ENCODE results near the gene KCTD8. TPM values are rescaled to one million over a fixed set of nuclear protein-coding genes. Genes with fewer than 3 reads are reported as not detected.
"Not testable (repeated sequence)": the region's sequence is repeated elsewhere in the genome, so short reads cannot be mapped to it uniquely, and the experiment has no call there.

KCTD8 gene
- polyA plus RNA-seq, 1 donor from 2014 or later, result not detected

DNA sequence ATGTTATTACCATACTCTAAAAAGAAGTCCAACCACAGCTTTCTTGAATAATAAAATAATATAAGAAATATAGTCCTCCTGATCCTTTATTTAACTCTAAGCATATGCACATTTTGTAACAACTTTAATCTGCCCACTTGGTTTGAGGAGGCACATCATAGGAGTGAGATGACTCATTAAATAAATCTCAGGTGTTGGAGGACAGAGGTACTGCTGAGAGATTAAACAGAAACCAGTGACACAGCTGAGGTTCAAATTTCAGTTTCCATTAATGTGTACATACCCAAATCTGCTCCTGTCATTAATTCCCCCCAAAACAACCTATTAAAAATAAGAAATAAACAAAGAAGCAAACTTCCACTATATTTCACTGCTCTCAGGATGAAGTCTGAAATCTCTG lies 211.0 kb downstream of the KCTD8 start:
- Mint-ChIP-seq H3K36me3 (no peaks in the 10 kb centered on the region), H3K9me3 (peaks cover 0 to 1% (median 0%) of the 10 kb centered on the region in 3 donors), H3K4me1 (peaks cover 0 to 1% (median 0%) of the 10 kb centered on the region in 3 donors), H3K27ac (no peak overlapping the region), H3K4me3 (no peak overlapping the region), H3K27me3 (no peaks in the 10 kb centered on the region)

DNA sequence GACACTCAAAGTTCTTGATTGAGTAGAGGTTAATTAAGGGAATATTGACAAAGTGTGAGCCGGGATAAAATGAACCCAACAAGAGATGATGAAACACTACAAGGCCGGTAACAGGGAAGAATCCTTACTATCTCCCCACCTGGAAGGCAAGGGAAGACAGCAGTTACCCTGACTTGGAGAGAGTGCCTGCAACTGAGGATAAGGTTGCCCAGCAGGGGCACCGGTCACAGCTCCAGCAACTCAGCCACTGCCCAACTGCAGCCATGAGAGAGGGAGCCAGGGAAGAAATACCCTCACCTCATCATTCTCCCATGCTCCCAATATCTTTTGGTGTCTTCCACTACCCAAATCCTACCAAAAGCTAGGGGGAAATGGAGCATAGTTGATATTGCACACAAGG lies 212.7 kb downstream of the KCTD8 start:
- Mint-ChIP-seq H3K36me3 (no peaks in the 10 kb centered on the region), H3K9me3 (peaks cover 0 to 1% (median 0%) of the 10 kb centered on the region in 3 donors), H3K27ac (no peak overlapping the region), H3K4me1 (peaks cover 0 to 1% (median 0%) of the 10 kb centered on the region in 3 donors), H3K4me3 (no peak overlapping the region), H3K27me3 (no peaks in the 10 kb centered on the region)

DNA sequence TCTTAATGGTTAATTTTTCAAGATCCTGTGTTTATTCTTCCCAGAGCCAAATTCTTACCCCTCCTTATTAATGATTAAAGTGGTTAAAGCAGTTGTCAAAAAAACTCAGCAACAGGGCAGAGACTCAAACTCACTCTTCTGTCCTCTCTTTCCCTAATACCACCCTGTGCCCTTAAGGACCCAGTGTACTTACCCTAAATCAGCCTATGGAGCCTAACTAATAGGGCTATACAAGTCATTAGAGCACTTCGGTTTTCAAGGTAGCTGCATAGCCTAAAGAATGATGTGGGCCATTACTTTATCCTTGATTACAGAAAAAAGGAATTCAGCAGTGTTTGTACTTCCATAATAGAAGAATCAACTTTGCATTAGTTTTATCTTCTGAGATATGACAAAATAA lies 216.3 kb downstream of the KCTD8 start:
- no peak overlapping the region for H3K27ac Mint-ChIP-seq
- no peak overlapping the region for H3K4me3 Mint-ChIP-seq

DNA sequence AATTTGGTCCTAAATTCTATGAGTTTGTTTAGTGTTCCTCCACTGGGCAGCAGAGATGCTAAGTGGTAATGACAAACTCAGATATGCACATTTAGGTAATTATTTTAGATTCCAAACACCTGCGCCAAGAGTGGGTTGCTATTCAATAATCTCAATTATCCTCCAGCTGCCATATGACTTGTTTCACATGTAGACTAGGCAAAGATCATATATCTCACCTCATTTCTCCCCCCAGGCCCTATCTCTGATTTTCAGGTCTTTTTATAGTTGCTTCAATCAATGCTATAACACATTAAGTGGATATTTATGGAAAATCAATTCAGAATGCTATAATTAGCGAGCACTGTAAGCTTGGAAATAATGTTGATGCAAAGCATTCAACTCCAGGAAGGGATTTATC lies 217.6 kb downstream of the KCTD8 start:
- no peaks in the 10 kb centered on the region for H3K4me1 Mint-ChIP-seq
- no peaks in the 10 kb centered on the region for H3K36me3 Mint-ChIP-seq
- H3K4me3 Mint-ChIP-seq, result no peak overlapping the region
- no peaks in the 10 kb centered on the region for H3K27me3 Mint-ChIP-seq
- H3K9me3 Mint-ChIP-seq, result peaks cover 0 to 3% (median 0%) of the 10 kb centered on the region in 3 donors
- no peak overlapping the region for H3K27ac Mint-ChIP-seq

More for the DNA sequence above, 216.3 kb downstream of the KCTD8 start:
- peaks cover 0 to 1% (median 0%) of the 10 kb centered on the region in 3 donors for H3K9me3 Mint-ChIP-seq
- H3K27me3 Mint-ChIP-seq, result no peaks in the 10 kb centered on the region
- H3K4me1 Mint-ChIP-seq, result no peaks in the 10 kb centered on the region
- H3K36me3 Mint-ChIP-seq, result no peaks in the 10 kb centered on the region

DNA sequence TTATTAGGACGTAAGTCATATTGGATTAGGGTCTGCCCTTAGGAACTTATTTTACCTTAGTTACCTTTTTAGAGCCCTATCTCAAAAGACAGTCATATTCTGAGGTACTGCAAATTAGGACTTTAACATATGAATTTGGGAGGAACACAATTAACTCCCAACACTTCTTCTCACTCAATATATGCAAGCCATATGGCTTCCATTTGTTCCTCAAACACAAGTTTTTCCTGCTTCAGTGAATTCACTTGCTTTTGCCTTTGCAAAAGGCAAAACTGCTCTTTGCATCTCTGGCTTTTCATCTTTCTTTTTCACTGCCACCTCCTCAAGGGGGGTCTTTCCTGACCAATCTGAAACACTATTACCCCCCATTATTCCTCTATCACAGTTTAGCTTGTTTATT lies 220.3 kb downstream of the KCTD8 start:
- Mint-ChIP-seq H3K27ac (no peak overlapping the region), H3K4me3 (no peak overlapping the region), H3K9me3 (peaks cover 1 to 3% (median 2%) of the 10 kb centered on the region in 3 donors), H3K27me3 (no peaks in the 10 kb centered on the region), H3K36me3 (no peaks in the 10 kb centered on the region), H3K4me1 (no peaks in the 10 kb centered on the region)

DNA sequence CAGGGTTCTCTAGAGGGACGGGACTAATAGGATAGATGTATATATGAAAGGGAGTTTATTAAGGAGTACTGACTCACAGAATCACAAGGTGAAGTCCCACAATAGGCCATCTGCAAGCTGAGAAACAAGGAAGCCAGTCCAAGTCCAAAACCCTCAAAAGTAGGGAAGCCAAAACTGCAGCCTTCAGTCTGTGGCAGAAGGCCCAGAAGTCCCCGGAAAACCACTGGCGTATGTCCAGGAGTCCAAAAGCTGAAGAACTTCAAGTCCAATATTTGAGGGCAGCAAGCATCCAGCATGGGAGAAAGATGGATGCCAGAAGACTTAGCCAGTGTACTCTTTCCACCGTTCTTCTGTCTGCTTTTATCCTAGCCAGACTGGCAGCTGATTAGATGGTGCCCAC lies 227.2 kb downstream of the KCTD8 start:
- no peaks in the 10 kb centered on the region for H3K36me3 Mint-ChIP-seq
- H3K27ac Mint-ChIP-seq, result no peak overlapping the region
- H3K4me3 Mint-ChIP-seq, result no peak overlapping the region
- H3K9me3 Mint-ChIP-seq, result peaks cover 0 to 3% (median 2%) of the 10 kb centered on the region in 3 donors
- H3K4me1 Mint-ChIP-seq, result no peaks in the 10 kb centered on the region
- H3K27me3 Mint-ChIP-seq, result no peaks in the 10 kb centered on the region

DNA sequence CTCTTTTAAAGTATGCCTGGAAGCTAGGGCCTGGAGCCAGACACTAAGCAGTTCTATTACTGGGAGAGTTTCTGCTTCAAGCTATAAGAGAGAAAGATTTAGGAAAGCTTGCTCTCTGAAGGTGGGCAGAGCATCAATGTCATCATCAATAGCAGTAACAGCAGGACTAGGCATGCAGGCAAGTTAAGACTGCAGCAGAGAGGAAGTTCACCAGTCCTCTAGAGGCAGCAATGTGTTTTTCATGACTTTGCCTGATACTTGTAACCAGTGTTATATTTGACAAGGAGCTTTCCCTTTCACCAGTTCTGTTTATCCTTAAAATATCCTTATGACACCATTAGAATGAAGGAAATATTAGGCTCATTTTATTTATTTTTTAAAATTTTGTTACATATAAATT lies 237.9 kb downstream of the KCTD8 start:
- Mint-ChIP-seq H3K36me3 (no peaks in the 10 kb centered on the region), H3K27ac (no peak overlapping the region), H3K27me3 (no peaks in the 10 kb centered on the region)

DNA sequence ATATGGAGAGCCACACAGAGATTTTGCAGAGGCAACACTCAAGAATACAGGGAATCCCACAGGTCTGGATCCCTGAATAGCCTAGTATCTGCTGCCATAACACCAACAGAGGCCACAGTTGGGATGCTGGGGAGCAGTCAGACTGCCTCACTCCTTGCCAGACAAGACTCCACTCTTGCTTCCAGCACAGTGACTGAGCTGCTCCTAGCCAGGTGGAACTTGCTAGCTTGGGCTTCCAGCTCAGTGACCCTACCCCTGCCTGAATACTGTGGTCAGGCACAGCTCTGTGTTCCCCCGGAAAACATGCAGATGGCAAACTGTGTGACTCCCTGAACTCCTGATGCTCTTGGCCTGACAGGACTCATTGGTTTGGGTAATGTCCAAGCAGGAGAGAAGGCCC lies 251.8 kb downstream of the KCTD8 start:
- Mint-ChIP-seq H3K36me3 (no peaks in the 10 kb centered on the region), H3K4me3 (no peak overlapping the region), H3K9me3 (peaks cover 2 to 12% (median 4%) of the 10 kb centered on the region in 3 donors), H3K4me1 (no peaks in the 10 kb centered on the region), H3K27me3 (no peaks in the 10 kb centered on the region), H3K27ac (no peak overlapping the region)

More for the DNA sequence above, 237.9 kb downstream of the KCTD8 start:
- Mint-ChIP-seq H3K4me3 (no peak overlapping the region), H3K9me3 (peaks cover 0 to 8% (median 2%) of the 10 kb centered on the region in 3 donors), H3K4me1 (no peaks in the 10 kb centered on the region)

DNA sequence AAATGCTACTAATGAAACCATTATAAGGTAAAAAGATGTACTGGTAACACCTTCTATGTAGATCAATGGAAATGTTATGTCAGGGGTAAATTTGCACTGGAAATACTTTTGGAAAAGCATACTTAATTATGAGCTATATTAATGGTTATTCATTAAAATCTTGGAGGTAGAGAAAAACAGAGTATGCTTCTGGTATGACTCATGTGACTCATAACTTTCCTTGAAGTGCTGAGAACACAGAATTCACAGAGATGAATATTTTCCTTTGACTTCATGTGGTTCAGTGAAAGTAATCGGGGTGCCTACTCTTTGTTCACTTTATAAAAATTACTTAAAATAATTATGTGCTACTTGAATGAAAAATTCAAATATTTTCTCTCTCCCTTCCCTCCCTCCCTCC lies 254.2 kb downstream of the KCTD8 start:
- Mint-ChIP-seq H3K4me1 (no peaks in the 10 kb centered on the region), H3K27ac (no peak overlapping the region), H3K4me3 (no peak overlapping the region), H3K9me3 (peaks cover 2 to 12% (median 4%) of the 10 kb centered on the region in 3 donors), H3K36me3 (no peaks in the 10 kb centered on the region), H3K27me3 (no peaks in the 10 kb centered on the region)

DNA sequence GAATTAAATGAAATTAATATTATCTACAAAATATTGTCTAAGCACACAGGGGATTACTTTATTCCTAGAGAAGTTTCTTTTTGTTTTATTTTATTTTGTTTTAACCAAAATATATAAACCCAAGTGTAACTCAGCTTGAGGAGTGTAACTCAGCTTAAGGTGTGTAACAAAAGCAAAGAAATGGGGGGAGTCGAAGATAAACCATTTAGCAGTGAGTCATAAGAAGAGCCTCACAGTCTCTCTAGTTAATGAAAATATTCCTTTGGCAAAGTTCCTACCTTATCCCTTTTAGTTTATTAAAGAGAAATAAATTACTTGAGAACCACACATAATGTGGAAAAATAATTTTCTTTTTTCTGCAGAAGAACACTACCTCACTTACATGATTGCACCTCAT lies 261.8 kb downstream of the KCTD8 start:
- Mint-ChIP-seq H3K4me3 (no peak overlapping the region), H3K4me1 (no peaks in the 10 kb centered on the region), H3K36me3 (no peaks in the 10 kb centered on the region), H3K27ac (no peak overlapping the region), H3K9me3 (peaks cover 0 to 4% (median 2%) of the 10 kb centered on the region in 3 donors), H3K27me3 (no peaks in the 10 kb centered on the region)

DNA sequence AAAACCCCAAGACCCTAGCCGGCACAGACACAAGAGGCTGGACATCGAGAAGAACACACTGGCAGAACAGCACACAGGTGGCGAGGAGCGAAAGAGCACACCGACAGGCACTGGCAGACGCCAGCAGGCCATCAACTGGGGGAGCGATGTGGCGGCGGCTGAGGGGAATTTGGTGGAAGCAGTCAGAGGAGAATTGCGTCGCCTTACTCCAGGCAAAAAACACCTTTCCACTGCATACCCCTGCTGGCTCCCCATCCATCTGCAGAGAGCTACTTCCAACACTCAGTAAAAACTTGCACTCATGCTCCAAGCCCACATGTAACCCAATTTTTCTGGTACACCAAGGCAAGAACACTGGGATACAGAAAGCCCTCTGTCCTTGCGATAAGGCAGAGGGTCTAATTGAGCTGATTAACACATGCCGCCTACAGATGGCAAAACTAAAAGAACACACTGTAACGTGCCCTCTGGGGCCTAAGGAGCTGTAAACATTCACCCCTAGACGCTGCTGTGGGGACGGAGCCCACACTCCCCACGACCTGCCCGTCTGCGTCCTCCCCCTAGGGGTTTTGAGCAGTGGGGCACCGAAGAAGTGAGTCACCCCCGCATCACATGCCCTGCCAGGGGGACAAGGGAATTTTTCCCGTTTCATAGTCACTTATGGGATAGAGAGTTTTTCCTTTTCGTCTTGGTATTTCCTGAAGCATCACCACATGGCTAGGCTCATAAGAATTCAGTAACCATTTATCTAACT lies 262.3 kb downstream of the KCTD8 start:
- H3K4me3 Mint-ChIP-seq, result no peak overlapping the region
- H3K9me3 Mint-ChIP-seq, result peaks cover 0 to 4% (median 2%) of the 10 kb centered on the region in 3 donors
- H3K4me1 Mint-ChIP-seq, result no peaks in the 10 kb centered on the region
- H3K27me3 Mint-ChIP-seq, result no peaks in the 10 kb centered on the region
- no peak overlapping the region for H3K27ac Mint-ChIP-seq
- H3K36me3 Mint-ChIP-seq, result no peaks in the 10 kb centered on the region

DNA sequence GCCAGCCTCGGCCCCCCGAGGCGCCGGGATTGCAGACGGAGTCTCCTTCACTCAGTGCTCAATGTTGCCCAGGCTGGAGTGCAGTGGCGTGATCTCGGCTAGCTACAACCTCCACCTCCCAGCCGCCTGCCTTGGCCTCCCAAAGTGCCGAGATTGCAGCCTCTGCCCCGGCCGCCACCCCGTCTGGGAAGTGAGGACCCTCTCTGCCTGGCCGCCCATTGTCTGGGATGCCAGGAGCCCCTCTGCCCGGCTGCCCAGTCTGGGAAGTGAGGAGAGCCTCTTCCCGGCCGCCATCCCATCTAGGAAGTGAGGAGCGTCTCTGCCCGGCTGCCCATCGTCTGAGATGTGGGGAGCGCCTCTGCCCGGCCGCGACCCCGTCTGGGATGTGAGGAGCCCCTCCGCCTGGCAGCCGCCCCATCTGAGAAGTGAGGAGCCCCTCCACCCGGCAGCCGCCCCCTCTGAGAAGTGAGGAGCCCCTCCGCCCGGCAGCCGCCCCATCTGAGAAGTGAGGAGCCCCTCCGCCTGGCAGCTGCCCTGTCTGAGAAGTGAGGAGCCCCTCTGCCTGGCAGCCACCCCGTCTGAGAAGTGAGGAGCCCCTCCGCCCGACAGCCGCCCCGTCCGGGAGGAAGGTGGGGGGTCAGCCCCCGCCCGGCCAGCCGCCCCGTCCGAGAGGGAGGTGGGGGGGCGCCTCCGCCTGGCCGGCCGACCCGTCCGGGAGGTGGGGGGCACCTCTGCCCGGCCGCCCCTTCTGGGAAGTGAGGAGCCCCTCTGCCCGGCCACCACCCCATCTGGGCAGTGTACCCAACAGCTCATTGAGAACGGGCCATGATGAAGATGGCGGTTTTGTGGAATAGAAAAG lies 266.9 kb downstream of the KCTD8 start:
- H3K9me3 Mint-ChIP-seq, H3K4me1 Mint-ChIP-seq, H3K36me3 Mint-ChIP-seq, H3K27me3 Mint-ChIP-seq, H3K27ac Mint-ChIP-seq, H3K4me3 Mint-ChIP-seq: not testable (repeated sequence)

DNA sequence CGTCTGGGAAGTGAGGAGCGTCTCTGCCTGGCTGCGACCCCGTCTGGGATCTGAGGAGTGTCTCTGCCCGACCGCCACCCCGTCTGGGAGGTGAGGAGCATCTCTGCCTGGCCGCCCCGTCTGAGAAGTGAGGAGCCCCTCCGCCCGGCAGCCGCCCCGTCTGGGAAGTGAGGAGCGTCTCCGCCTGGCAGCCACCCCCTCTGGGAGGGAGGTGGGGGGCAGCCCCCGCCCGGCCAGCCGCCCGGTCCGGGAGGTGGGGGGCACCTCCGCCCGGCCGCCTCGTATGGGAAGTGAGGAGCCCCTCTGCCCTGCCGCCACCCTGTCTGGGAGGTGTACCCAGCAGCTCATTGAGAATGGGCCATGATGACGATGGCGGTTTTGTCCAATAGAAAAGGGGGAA lies 280.8 kb downstream of the KCTD8 start:
- not testable (repeated sequence) for H3K27ac Mint-ChIP-seq, H3K4me3 Mint-ChIP-seq, H3K36me3 Mint-ChIP-seq, H3K4me1 Mint-ChIP-seq, H3K9me3 Mint-ChIP-seq, H3K27me3 Mint-ChIP-seq

DNA sequence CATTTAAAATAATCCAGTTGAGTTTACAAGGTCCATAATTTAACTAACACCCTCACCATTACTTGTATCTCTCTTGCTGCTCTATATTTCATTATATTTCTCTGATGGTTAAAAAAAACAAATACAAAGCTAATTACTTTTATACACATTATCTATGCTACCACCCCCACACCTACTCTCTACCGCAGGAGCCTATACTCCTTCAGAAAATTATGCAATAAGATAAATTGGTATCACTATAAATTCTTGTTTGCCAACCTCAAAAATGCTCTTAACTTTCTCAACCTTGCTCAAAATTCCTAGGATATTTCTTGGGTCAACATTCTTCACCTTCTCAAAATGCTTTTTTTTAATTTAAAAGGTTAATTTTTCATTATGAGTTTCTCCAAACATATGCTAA lies 282.7 kb downstream of the KCTD8 start:
- no peaks in the 10 kb centered on the region for H3K27me3 Mint-ChIP-seq

DNA sequence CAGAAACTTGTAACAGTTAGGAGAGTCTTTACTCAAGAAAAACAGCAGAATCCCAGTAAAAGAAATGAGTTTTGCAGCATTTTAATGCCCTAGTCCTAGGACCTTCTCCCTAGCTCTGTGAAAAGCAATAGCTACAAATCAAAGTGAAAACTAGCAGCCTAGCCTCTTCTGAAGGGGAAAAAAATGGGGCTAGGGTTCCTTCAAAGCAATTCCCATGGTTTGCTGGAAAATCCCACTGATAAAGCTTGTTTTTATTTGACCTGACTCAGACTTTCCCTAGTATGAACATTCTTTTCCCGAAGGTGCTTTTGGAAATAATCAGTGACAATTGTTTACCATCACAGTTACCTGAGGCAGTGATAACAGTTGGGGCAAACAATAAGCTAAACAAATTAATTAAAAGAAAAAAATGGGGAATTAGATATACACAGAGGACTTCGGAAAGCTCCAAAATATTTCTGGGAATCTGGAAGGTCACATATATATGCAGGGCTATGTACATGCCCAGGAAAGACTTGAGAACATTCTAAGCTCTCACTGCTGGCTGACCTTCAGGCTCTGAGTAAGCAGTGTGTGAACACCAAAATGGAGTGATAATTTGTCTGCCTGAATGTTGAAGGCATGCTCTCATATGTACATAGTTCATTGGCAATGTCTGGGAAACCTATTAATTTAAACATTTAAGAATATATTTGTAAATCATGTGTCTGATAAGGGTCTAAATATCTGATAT lies 285.9 kb downstream of the KCTD8 start:
- Mint-ChIP-seq H3K27ac (no peak overlapping the region), H3K36me3 (no peaks in the 10 kb centered on the region), H3K9me3 (peaks cover 0 to 7% (median 5%) of the 10 kb centered on the region in 3 donors), H3K27me3 (no peaks in the 10 kb centered on the region), H3K4me3 (no peak overlapping the region), H3K4me1 (no peaks in the 10 kb centered on the region)

More for the DNA sequence above, 282.7 kb downstream of the KCTD8 start:
- Mint-ChIP-seq H3K27ac (no peak overlapping the region), H3K9me3 (peaks cover 3 to 11% (median 4%) of the 10 kb centered on the region in 3 donors), H3K4me1 (no peaks in the 10 kb centered on the region), H3K36me3 (no peaks in the 10 kb centered on the region), H3K4me3 (no peak overlapping the region)

Measured in IgD-negative memory B cell (primary cell).